ENCODE measurements around the gene RUFY3. TPM values are rescaled to one million over a fixed set of nuclear protein-coding genes. Genes with fewer than 3 reads are reported as not detected.

RUFY3 gene
- total RNA-seq, 1 experiment from 2014 or later: 25.1 TPM

- Histone ChIP-seq H3K9me3 (ENCODE audit: low read depth, low read length, poor library complexity, severe bottlenecking) (no peaks in the 10 kb centered on the region), H3K36me3 (ENCODE audit: insufficient read depth, low read length, poor library complexity, severe bottlenecking) (no peaks in the 10 kb centered on the region), H3K4me3 (ENCODE audit: low read depth, low read length, poor library complexity, severe bottlenecking) (no peak overlapping the region), H3K27ac (ENCODE audit: low read depth, low read length, poor library complexity, severe bottlenecking) (no peak overlapping the region), H3K27me3 (replicated peaks; ENCODE audit: insufficient read depth, low read depth, low read length, poor library complexity) (no peaks in the 10 kb centered on the region), H3K4me1 (ENCODE audit: insufficient read depth, low read length, poor library complexity, severe bottlenecking) (no peaks in the 10 kb centered on the region)
- DNase-seq (ENCODE audit: low spot score): no peak
- ChIA-PET CTCF (no interaction called here), POLR2A (ENCODE audit: low non-redundant PET) (no interaction called here)
- intact Hi-C loops (cut with micrococcal nuclease; ENCODE audit: unreplicated experiment): no loop called here
- no TSS peak for BruUV-seq (replicated peaks)
- TF ChIP-seq EZH2 (IDR thresholded peaks at IDR 0.05; ENCODE audit: borderline replicate concordance, low read depth, low read length, poor library complexity, severe bottlenecking) (no peak), CTCF (conservative IDR thresholded peaks at IDR 0.05; ENCODE audit: low read depth, low read length) (no peak)
Measured at GRCh38 chr4:70718811-70719604, 2.8 kb upstream of the RUFY3 start.

- Histone ChIP-seq H3K27ac (ENCODE audit: low read depth, low read length, poor library complexity, severe bottlenecking) (no peak overlapping the region), H3K36me3 (ENCODE audit: insufficient read depth, low read length, poor library complexity, severe bottlenecking) (no peaks in the 10 kb centered on the region), H3K4me3 (ENCODE audit: low read depth, low read length, poor library complexity, severe bottlenecking) (no peak overlapping the region), H3K9me3 (ENCODE audit: low read depth, low read length, poor library complexity, severe bottlenecking) (no peaks in the 10 kb centered on the region), H3K4me1 (ENCODE audit: insufficient read depth, low read length, poor library complexity, severe bottlenecking) (no peaks in the 10 kb centered on the region), H3K27me3 (replicated peaks; ENCODE audit: insufficient read depth, low read depth, low read length, poor library complexity) (no peaks in the 10 kb centered on the region)
- BruUV-seq (replicated peaks): no TSS peak
- POLR2A ChIA-PET (ENCODE audit: low non-redundant PET): no interaction called here
- DNase-seq (ENCODE audit: low spot score): no peak
- intact Hi-C loops (cut with micrococcal nuclease; ENCODE audit: unreplicated experiment): no loop called here
- CTCF ChIA-PET: no interaction called here
- TF ChIP-seq EZH2 (IDR thresholded peaks at IDR 0.05; ENCODE audit: borderline replicate concordance, low read depth, low read length, poor library complexity, severe bottlenecking): no peak
- TF ChIP-seq CTCF (conservative IDR thresholded peaks at IDR 0.05; ENCODE audit: low read depth, low read length): no peak
Measured at GRCh38 chr4:70722199-70722791, 531 bp downstream of the RUFY3 start.

GRCh38 chr4:70724463-70724862, 2.7 kb downstream of the RUFY3 start:
- BruUV-seq (replicated peaks): no TSS peak
- POLR2A ChIA-PET (ENCODE audit: low non-redundant PET): no interaction called here
- TF ChIP-seq CTCF (conservative IDR thresholded peaks at IDR 0.05; ENCODE audit: low read depth, low read length) (no peak), EZH2 (IDR thresholded peaks at IDR 0.05; ENCODE audit: borderline replicate concordance, low read depth, low read length, poor library complexity, severe bottlenecking) (no peak)

More at GRCh38 chr4:70724463-70724862, 2.7 kb downstream of the RUFY3 start:
- intact Hi-C loops (cut with micrococcal nuclease; ENCODE audit: unreplicated experiment): no loop called here
- no peaks in the 10 kb centered on the region for H3K36me3 ChIP-seq (ENCODE audit: insufficient read depth, low read length, poor library complexity, severe bottlenecking)
- no peaks in the 10 kb centered on the region for H3K4me1 ChIP-seq (ENCODE audit: insufficient read depth, low read length, poor library complexity, severe bottlenecking)
- no peaks in the 10 kb centered on the region for H3K9me3 ChIP-seq (ENCODE audit: low read depth, low read length, poor library complexity, severe bottlenecking)
- no peak overlapping the region for H3K4me3 ChIP-seq (ENCODE audit: low read depth, low read length, poor library complexity, severe bottlenecking)
- DNase-seq (ENCODE audit: low spot score): no peak
- H3K27me3 ChIP-seq (replicated peaks; ENCODE audit: insufficient read depth, low read depth, low read length, poor library complexity): no peaks in the 10 kb centered on the region
- no peak overlapping the region for H3K27ac ChIP-seq (ENCODE audit: low read depth, low read length, poor library complexity, severe bottlenecking)
- CTCF ChIA-PET: no interaction called here

All from A673 (cell line).